Vagina (tissue), 2 donors: ENCODE results near the gene CACNA1D.

ENCODE experiments used
- POLR2A ChIP-seq, 2 donors: fragments of 450-650 bp; IDR thresholded peaks; one replicate each; pipeline ENCODE4 v1.6.1; 2017; ENCODE audit warnings: antibody characterized with exemption in 2 of 2, mild to moderate bottlenecking in 2 of 2, moderate library complexity in 2 of 2
- POLR2AphosphoS5 ChIP-seq, 2 donors: sonication (generic); formaldehyde crosslinking; IDR thresholded peaks; one replicate each; pipeline ENCODE4 v1.9.0; 2017; ENCODE audit warnings: antibody characterized with exemption in 2 of 2, mild to moderate bottlenecking in 2 of 2, low read depth in 1 of 2; ENCODE audit not compliant: insufficient read depth in 1 of 2
- TF ChIP-seq, protein P1 (sequence below), 3 experiments: fragments of 450-650 bp in 2 of 3; fragments of 200-600 bp in 1 of 3; sonication (generic) in 1 of 3; IDR thresholded peaks; one replicate each; pipeline ENCODE4 v1.5.1; 2017 to 2019; ENCODE audit warnings: antibody characterized with exemption in 3 of 3, mild to moderate bottlenecking in 2 of 3, moderate library complexity in 2 of 3

DNA sequence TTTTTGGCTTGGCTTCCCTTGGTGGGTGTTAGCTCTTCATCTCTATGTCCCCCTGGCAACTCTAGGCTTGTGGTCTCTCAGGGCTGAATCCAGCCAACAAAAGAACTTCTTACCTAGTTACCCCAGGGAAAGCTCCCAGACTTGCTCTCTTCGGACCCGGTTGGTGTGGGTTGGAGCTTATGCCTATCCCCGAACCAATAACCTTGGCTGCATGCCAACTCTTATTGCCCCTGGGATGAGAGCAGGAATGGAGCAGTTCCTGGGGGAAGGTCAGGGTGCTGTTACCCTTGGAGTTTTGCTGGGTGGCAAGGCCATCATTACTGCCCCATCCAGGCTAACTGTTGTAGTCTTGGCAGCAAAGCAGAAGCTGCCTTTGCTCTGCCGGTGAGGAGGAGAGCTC is 147.8 kb downstream of the CACNA1D start:
- TF ChIP-seq, protein P1, sequence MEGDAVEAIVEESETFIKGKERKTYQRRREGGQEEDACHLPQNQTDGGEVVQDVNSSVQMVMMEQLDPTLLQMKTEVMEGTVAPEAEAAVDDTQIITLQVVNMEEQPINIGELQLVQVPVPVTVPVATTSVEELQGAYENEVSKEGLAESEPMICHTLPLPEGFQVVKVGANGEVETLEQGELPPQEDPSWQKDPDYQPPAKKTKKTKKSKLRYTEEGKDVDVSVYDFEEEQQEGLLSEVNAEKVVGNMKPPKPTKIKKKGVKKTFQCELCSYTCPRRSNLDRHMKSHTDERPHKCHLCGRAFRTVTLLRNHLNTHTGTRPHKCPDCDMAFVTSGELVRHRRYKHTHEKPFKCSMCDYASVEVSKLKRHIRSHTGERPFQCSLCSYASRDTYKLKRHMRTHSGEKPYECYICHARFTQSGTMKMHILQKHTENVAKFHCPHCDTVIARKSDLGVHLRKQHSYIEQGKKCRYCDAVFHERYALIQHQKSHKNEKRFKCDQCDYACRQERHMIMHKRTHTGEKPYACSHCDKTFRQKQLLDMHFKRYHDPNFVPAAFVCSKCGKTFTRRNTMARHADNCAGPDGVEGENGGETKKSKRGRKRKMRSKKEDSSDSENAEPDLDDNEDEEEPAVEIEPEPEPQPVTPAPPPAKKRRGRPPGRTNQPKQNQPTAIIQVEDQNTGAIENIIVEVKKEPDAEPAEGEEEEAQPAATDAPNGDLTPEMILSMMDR (IDR thresholded peaks at IDR 0.05), result no peak
- TF ChIP-seq POLR2A (IDR thresholded peaks at IDR 0.05) (no peak), POLR2AphosphoS5 (IDR thresholded peaks at IDR 0.05; ENCODE audit: insufficient read depth in 1 of 2, low read depth in 1 of 2) (no peak)
